ENCODE data around the gene ZNF367.

GRCh38 chr9:96348261-96348660 is 69.9 kb downstream of the ZNF367 start:
- TF ChIP-seq POLR2AphosphoS5 (IDR thresholded peaks at IDR 0.05; ENCODE audit: low read depth, low read length): no peak
- TF ChIP-seq POLR2A (IDR thresholded peaks at IDR 0.05; ENCODE audit: low read depth, low read length): no peak
- TF ChIP-seq TAF1 (IDR thresholded peaks at IDR 0.05; ENCODE audit: low read depth, low read length): no peak
